HEK293 (cell line): ENCODE results near the gene KLF7.

Source experiments
- CTCF ChIA-PET: fragments of 350-600 bp; formaldehyde crosslinking; extraction: SDS; loops from one replicate; lab custom pipeline; 2021; ENCODE audit warnings: antibody characterized with exemption; lab: Yijun Ruan, JAX
- POLR2A ChIA-PET: fragments of 300-600 bp; formaldehyde crosslinking; extraction: SDS; loops from one replicate; lab custom pipeline; 2020; ENCODE audit warnings: antibody characterized with exemption, inconsistent platforms; lab: Yijun Ruan, JAX
- H3K27ac ChIP-seq: fragments of 200-500 bp; sonication (Bioruptor generic); 2 replicates; pipeline ENCODE4 v1.5.1; 2014; ENCODE audit warnings: low read depth, low read length, control low read depth, inconsistent platforms; ENCODE audit errors: extremely low read depth
- H3K36me3 ChIP-seq, 2 experiments: fragments of 200-500 bp in 1 of 2; sonication (Bioruptor generic) in 1 of 2; 1 replicate in 1 of 2; 2 replicates in 1 of 2; pipeline ENCODE4 v1.5.1; 2014 to 2017; ENCODE audit warnings: inconsistent platforms in 2 of 2, low read length in 2 of 2; ENCODE audit not compliant: control insufficient read depth in 2 of 2, insufficient read depth in 1 of 2
- H3K4me1 ChIP-seq: fragments of 200-500 bp; sonication (Bioruptor generic); 2 replicates; pipeline ENCODE4 v1.5.1; 2014; ENCODE audit warnings: mild to moderate bottlenecking, low read length, inconsistent platforms; ENCODE audit not compliant: control insufficient read depth, insufficient read depth
- H3K4me3 ChIP-seq: 2 replicates; pipeline ENCODE4 v1.5.1; 2011; ENCODE audit warnings: low read depth, mild to moderate bottlenecking, control low read depth, low read length, moderate library complexity
- H3K9me3 ChIP-seq: fragments of 200-500 bp; sonication (Bioruptor generic); 2 replicates; pipeline ENCODE4 v1.5.1; 2014; ENCODE audit warnings: low read depth, low read length, inconsistent platforms; ENCODE audit not compliant: control insufficient read depth, insufficient read depth
- HOXD13 ChIP-seq: sonication (generic); formaldehyde crosslinking; IDR thresholded peaks from 2 replicates; pipeline ENCODE4 v1.8.0; 2022; ENCODE audit warnings: missing genetic modification reagents, borderline replicate concordance
- SALL2 ChIP-seq: fragments of 450-650 bp; formaldehyde crosslinking; IDR thresholded peaks from 2 replicates; pipeline ENCODE4 v1.5.0; 2017; ENCODE audit warnings: missing biosample characterization, mild to moderate bottlenecking, missing genetic modification characterization, borderline replicate concordance
- ZFP37 ChIP-seq: fragments of 450-650 bp; formaldehyde crosslinking; IDR thresholded peaks from 2 replicates; pipeline ENCODE4 v1.5.1; 2016; ENCODE audit warnings: missing biosample characterization, missing genetic modification characterization
- ZFP69B ChIP-seq: fragments of 450-650 bp; formaldehyde crosslinking; IDR thresholded peaks from 2 replicates; pipeline ENCODE4 v1.5.1; 2016; ENCODE audit warnings: missing biosample characterization, missing genetic modification characterization
- ZNF140 ChIP-seq: fragments of 450-650 bp; formaldehyde crosslinking; IDR thresholded peaks from 2 replicates; pipeline ENCODE4 v1.5.1; 2016; ENCODE audit warnings: missing biosample characterization, missing genetic modification characterization
- ZNF2 ChIP-seq: fragments of 450-650 bp; formaldehyde crosslinking; IDR thresholded peaks from 2 replicates; pipeline ENCODE4 v1.5.1; 2016; ENCODE audit warnings: missing biosample characterization, missing genetic modification characterization
- ZNF239 ChIP-seq: fragments of 450-650 bp; formaldehyde crosslinking; IDR thresholded peaks from 2 replicates; pipeline ENCODE4 v1.5.1; 2016; ENCODE audit warnings: missing biosample characterization, missing genetic modification characterization
- ZNF324 ChIP-seq: fragments of 450-650 bp; formaldehyde crosslinking; IDR thresholded peaks from 2 replicates; pipeline ENCODE4 v1.5.1; 2016; ENCODE audit warnings: missing biosample characterization, missing genetic modification characterization
- ZNF404 ChIP-seq: fragments of 450-650 bp; formaldehyde crosslinking; IDR thresholded peaks from 2 replicates; pipeline ENCODE4 v1.5.1; 2017; ENCODE audit warnings: missing biosample characterization, missing genetic modification characterization
- ZNF560 ChIP-seq: fragments of 450-650 bp; formaldehyde crosslinking; IDR thresholded peaks from 2 replicates; pipeline ENCODE4 v1.5.1; 2017; ENCODE audit warnings: missing biosample characterization, missing genetic modification characterization, borderline replicate concordance
- ZNF654 ChIP-seq: fragments of 450-650 bp; formaldehyde crosslinking; IDR thresholded peaks from 2 replicates; pipeline ENCODE4 v1.5.1; 2016; ENCODE audit warnings: low read depth, missing biosample characterization, missing genetic modification characterization
- ZNF670 ChIP-seq: fragments of 450-650 bp; formaldehyde crosslinking; IDR thresholded peaks from 2 replicates; pipeline ENCODE4 v1.5.1; 2016; ENCODE audit warnings: missing biosample characterization, missing genetic modification characterization, low read depth
- ZNF677 ChIP-seq: fragments of 450-650 bp; IDR thresholded peaks from 2 replicates; pipeline ENCODE4 v1.5.0; 2018; ENCODE audit warnings: missing biosample characterization, mild to moderate bottlenecking, missing genetic modification characterization, moderate library complexity
- TF ChIP-seq, protein P1 (sequence below): fragments of 450-650 bp; formaldehyde crosslinking; IDR thresholded peaks from 2 replicates; pipeline ENCODE4 v1.5.1; 2016; ENCODE audit warnings: missing biosample characterization, missing genetic modification characterization
- TF ChIP-seq, protein P2 (sequence below): fragments of 450-650 bp; formaldehyde crosslinking; IDR thresholded peaks from 2 replicates; pipeline ENCODE4 v1.5.1; 2016; ENCODE audit warnings: missing biosample characterization, missing genetic modification characterization, borderline replicate concordance
- TF ChIP-seq, protein P3 (sequence below): fragments of 450-650 bp; formaldehyde crosslinking; IDR thresholded peaks from 2 replicates; pipeline ENCODE4 v1.5.1; 2016; ENCODE audit warnings: missing biosample characterization, missing genetic modification characterization
- TF ChIP-seq, protein P4 (sequence below): fragments of 450-650 bp; formaldehyde crosslinking; IDR thresholded peaks from 2 replicates; pipeline ENCODE4 v1.5.1; 2016; ENCODE audit warnings: missing biosample characterization, missing genetic modification characterization

KLF7 gene

DNA sequence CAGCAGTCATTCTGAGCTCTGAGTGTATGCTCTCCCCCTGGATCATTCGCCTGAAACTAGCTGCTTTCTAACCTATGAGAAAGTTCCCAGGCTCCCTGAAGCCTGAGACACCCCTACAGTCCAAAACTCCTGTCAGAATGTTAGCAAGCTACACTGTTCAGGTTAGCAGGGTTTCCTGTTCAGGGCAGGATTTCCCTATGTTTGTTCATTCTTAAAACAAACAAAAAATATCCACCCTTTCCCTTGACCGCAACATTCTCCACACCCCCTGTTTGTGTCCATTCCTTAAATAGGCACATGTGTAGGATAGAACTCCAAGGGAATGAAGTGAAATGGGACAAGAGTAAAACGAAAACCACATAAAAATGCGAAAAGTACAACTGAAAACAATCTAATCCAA is 83.1 kb downstream of the KLF7 start (continued):
- TF ChIP-seq ZNF560 (tag by site-specific recombination) (no peak), ZNF2 (no peak)
- TF ChIP-seq, all 188 proteins: peak for 0

DNA sequence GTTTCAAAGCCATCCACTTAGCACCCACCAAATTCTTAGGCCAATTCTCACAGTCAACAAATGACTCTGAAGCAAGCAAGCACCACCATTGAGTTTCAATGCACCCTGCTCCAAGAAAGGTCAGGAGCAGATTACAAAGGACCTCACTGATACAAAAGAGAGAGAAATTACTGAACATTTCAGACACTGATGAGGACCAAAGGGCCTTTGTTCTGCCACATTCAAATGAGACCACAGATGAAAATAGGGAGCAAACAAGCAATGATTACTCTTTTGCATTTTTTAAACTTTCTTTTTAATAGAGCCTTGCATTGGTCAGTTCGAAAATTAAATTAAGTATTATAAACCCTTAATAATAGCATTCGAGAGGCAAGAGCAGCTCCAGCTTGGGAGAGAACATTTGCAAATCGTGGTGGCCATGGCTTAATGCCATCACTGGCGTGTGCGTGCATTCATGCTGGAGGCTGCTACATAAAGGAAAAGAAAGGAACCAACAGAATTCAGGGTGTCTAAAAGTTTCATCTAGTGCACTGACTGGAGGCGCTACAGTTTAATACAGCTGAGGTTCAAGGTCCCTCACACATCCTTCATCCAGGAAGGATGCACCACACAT is 87.5 kb downstream of the KLF7 start:
- H3K36me3 ChIP-seq, result peaks cover 0 to 7% of the 10 kb centered on the region in 2 experiments; a peak in 1 of 3 replicates
- no peak for TF ChIP-seq ZNF677
- CTCF ChIA-PET, result interaction anchor here (0.6 kb wide), 1 partner anchor 283 kb away, joined by 3 read pairs; no protein-coding TSS in a partner anchor
- no peak overlapping the region for H3K27ac ChIP-seq
- POLR2A ChIA-PET, result no interaction called here
- no peak overlapping the region for H3K4me3 ChIP-seq
- H3K9me3 ChIP-seq, result no peaks in the 10 kb centered on the region
- H3K4me1 ChIP-seq, result no peaks in the 10 kb centered on the region; the same call in 1 of the 2 replicates

DNA sequence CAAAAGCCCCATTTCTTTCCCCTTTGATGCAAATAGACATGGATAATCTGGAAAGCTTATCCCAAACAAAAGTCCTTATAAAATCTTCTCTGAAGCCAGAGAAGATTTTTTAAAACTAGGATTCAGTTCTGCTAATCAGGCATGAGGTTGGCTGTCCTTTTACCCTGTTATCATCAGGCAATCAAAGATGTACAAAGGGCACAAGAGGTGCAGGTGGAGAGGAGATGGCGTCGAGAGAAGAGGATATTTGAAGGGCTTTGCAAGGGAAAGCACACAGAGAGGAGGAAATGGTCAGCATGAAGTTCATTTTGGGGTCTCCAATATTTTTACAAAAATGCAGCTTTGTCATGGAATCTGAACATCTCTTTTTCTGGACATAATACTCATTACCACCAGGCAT is 88.5 kb downstream of the KLF7 start:
- ChIA-PET POLR2A (no interaction called here), CTCF (interaction anchor here (0.7 kb wide), 1 partner anchor 30 kb away, joined by 3 read pairs; no protein-coding TSS in a partner anchor)
- Histone ChIP-seq H3K27ac (no peak overlapping the region), H3K4me3 (no peak overlapping the region), H3K4me1 (no peaks in the 10 kb centered on the region; the same call in 1 of the 2 replicates), H3K36me3 (peaks cover 0 to 7% of the 10 kb centered on the region in 2 experiments; a peak in 1 of 3 replicates), H3K9me3 (no peaks in the 10 kb centered on the region)
- no peak for TF ChIP-seq SALL2 (tag by site-specific recombination)
- TF ChIP-seq HOXD13 (CRISPR knock-in tag), result no peak
- TF ChIP-seq ZNF239 (tag by site-specific recombination), result no peak
- no peak for TF ChIP-seq ZNF324 (tag by site-specific recombination)
- TF ChIP-seq, protein P1, sequence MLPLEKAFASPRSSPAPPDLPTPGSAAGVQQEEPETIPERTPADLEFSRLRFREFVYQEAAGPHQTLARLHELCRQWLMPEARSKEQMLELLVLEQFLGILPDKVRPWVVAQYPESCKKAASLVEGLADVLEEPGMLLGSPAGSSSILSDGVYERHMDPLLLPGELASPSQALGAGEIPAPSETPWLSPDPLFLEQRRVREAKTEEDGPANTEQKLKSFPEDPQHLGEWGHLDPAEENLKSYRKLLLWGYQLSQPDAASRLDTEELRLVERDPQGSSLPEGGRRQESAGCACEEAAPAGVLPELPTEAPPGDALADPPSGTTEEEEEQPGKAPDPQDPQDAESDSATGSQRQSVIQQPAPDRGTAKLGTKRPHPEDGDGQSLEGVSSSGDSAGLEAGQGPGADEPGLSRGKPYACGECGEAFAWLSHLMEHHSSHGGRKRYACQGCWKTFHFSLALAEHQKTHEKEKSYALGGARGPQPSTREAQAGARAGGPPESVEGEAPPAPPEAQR (tag by site-specific recombination), result no peak
- TF ChIP-seq ZFP37 (tag by site-specific recombination), result no peak
- no peak for TF ChIP-seq ZNF404 (tag by site-specific recombination)
- TF ChIP-seq, protein P2, sequence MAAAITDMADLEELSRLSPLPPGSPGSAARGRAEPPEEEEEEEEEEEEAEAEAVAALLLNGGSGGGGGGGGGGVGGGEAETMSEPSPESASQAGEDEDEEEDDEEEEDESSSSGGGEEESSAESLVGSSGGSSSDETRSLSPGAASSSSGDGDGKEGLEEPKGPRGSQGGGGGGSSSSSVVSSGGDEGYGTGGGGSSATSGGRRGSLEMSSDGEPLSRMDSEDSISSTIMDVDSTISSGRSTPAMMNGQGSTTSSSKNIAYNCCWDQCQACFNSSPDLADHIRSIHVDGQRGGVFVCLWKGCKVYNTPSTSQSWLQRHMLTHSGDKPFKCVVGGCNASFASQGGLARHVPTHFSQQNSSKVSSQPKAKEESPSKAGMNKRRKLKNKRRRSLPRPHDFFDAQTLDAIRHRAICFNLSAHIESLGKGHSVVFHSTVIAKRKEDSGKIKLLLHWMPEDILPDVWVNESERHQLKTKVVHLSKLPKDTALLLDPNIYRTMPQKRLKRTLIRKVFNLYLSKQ (tag by site-specific recombination), result no peak
- no peak for TF ChIP-seq ZFP69B (tag by site-specific recombination)
- no peak for TF ChIP-seq ZNF140 (tag by site-specific recombination)
- TF ChIP-seq, protein P3, sequence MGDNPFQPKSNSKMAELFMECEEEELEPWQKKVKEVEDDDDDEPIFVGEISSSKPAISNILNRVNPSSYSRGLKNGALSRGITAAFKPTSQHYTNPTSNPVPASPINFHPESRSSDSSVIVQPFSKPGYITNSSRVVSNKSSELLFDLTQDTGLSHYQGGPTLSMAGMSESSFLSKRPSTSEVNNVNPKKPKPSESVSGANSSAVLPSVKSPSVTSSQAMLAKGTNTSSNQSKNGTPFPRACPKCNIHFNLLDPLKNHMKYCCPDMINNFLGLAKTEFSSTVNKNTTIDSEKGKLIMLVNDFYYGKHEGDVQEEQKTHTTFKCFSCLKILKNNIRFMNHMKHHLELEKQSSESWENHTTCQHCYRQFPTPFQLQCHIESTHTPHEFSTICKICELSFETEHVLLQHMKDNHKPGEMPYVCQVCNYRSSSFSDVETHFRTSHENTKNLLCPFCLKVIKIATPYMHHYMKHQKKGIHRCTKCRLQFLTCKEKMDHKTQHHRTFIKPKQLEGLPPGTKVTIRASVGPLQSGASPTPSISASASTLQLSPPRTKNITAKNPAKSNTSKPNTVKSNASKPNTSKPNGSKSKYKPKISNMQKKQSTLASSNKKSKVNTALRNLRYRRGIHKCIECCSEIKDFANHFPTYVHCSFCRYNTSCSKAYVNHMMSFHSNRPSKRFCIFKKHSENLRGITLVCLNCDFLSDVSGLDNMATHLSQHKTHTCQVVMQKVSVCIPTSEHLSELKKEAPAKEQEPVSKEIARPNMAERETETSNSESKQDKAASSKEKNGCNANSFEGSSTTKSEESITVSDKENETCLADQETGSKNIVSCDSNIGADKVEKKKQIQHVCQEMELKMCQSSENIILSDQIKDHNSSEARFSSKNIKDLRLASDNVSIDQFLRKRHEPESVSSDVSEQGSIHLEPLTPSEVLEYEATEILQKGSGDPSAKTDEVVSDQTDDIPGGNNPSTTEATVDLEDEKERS (tag by site-specific recombination), result no peak
- no peak for TF ChIP-seq ZNF670 (tag by site-specific recombination)
- TF ChIP-seq, protein P4, sequence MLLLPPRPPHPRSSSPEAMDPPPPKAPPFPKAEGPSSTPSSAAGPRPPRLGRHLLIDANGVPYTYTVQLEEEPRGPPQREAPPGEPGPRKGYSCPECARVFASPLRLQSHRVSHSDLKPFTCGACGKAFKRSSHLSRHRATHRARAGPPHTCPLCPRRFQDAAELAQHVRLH, result no peak
- no peak for TF ChIP-seq ZNF654 (tag by site-specific recombination)
